ENCODE results near the gene CISD3.

The CISD3 gene

GRCh38 chr17:38729368-38729885 lies 714 bp upstream of the CISD3 start:
- DNase-seq = no peak

- no peak for DNase-seq
Observed at GRCh38 chr17:38730526-38731379, 612 bp downstream of the CISD3 start.

- peak; percentile 25 for DNase-seq
Observed at GRCh38 chr17:38731526-38732294, 1.6 kb downstream of the CISD3 start.

GRCh38 chr17:38732376-38733281 lies 2.5 kb downstream of the CISD3 start:
- DNase-seq = no peak

GRCh38 chr17:38733282-38733981 lies 3.3 kb downstream of the CISD3 start:
- no peak for DNase-seq

- no peak for DNase-seq
Observed at GRCh38 chr17:38733982-38734973, 4.1 kb downstream of the CISD3 start.

- DNase-seq = peak; percentile 45
Observed at GRCh38 chr17:38735161-38735997, 5.2 kb downstream of the CISD3 start.

- DNase-seq = no peak
Observed at GRCh38 chr17:38738007-38738662, 8.0 kb downstream of the CISD3 start.

- DNase-seq = no peak
Observed at GRCh38 chr17:38738686-38739085, 8.5 kb downstream of the CISD3 start.

GRCh38 chr17:38739305-38739704 lies 9.2 kb downstream of the CISD3 start:
- DNase-seq = no peak

- DNase-seq = no peak
Observed at GRCh38 chr17:38740044-38740443, 9.9 kb downstream of the CISD3 start.

- no peak for DNase-seq
Observed at GRCh38 chr17:38740806-38741205, 10.7 kb downstream of the CISD3 start.

GRCh38 chr17:38741461-38741860 lies 11.3 kb downstream of the CISD3 start:
- DNase-seq = no peak

GRCh38 chr17:38741921-38742410 lies 11.8 kb downstream of the CISD3 start:
- no peak for DNase-seq

- no peak for DNase-seq
Observed at GRCh38 chr17:38742411-38743308, 12.5 kb downstream of the CISD3 start.

- no peak for DNase-seq
Observed at GRCh38 chr17:38743556-38744171, 13.5 kb downstream of the CISD3 start.

- DNase-seq = no peak
Observed at GRCh38 chr17:38745545-38745944, 15.4 kb downstream of the CISD3 start.
